Upper lobe of left lung (tissue), 6 donors: Measurements from ENCODE around the gene TPRN. TPM values are rescaled to one million over a fixed set of nuclear protein-coding genes. Genes with fewer than 3 reads are reported as not detected.

ENCODE experiments used
- ATAC-seq, 2 donors: fragments of 200-7000 bp; cut with Tn5 transposase; one replicate each; pipeline ENCODE4 v1.9.1; 2022; ENCODE audit warnings: mild to moderate bottlenecking in 2 of 2, moderate library complexity in 2 of 2; ENCODE audit not compliant: low FRiP score in 2 of 2
- DNase-seq, 2 donors: peaks; one replicate each; pipeline ENCODE4 v3.0.0-alpha.2; 2019 to 2020
- H3K27ac ChIP-seq, 4 donors: fragments of 200-600 bp; sonication (generic); one replicate each; pipeline ENCODE4 v1.5.1; 2016 to 2019
- H3K27me3 ChIP-seq, 4 donors: fragments of 200-600 bp; sonication (generic); one replicate each; pipeline ENCODE4 v1.5.1; 2017 to 2019
- H3K36me3 ChIP-seq, 4 donors: fragments of 200-600 bp; sonication (generic); one replicate each; pipeline ENCODE4 v1.5.1; 2016 to 2019
- H3K4me1 ChIP-seq, 4 donors: fragments of 200-600 bp; sonication (generic); one replicate each; pipeline ENCODE4 v1.5.1; 2018 to 2019
- H3K4me3 ChIP-seq, 4 donors: fragments of 200-600 bp; sonication (generic); one replicate each; pipeline ENCODE4 v1.5.1; 2017 to 2019; ENCODE audit warnings: mild to moderate bottlenecking in 2 of 4, moderate library complexity in 1 of 4
- H3K9me3 ChIP-seq, 4 donors: fragments of 200-600 bp; sonication (generic); one replicate each; pipeline ENCODE4 v1.5.1; 2018 to 2019
- EP300 ChIP-seq, 4 donors: sonication (generic); formaldehyde crosslinking; IDR thresholded peaks; one replicate each; pipeline ENCODE4 v1.5.1; 2017; ENCODE audit warnings: antibody characterized with exemption in 4 of 4, control low read depth in 2 of 4
- POLR2A ChIP-seq, 4 donors: fragments of 450-650 bp; IDR thresholded peaks; one replicate each; pipeline ENCODE4 v1.5.1; 2016 to 2017; ENCODE audit warnings: antibody characterized with exemption in 4 of 4, mild to moderate bottlenecking in 2 of 4
- POLR2AphosphoS5 ChIP-seq, 2 donors: sonication (generic); formaldehyde crosslinking; IDR thresholded peaks; one replicate each; pipeline ENCODE4 v1.5.1; 2017; ENCODE audit warnings: antibody characterized with exemption in 2 of 2
- WGBS, 2 donors: methylation state at CpG; one replicate each; pipeline ENCODE4 v1.1.5; 2017 to 2018; 5-methylcytosine and 5-hydroxymethylcytosine counted together
- small RNA-seq, 4 donors: library from RNA; depleted of rRNA; stranded (forward); fragments of <200 nt; gene quantifications; one replicate each; pipeline ENCODE3, GENCODE V24; 2016
- total RNA-seq, 6 donors: library from RNA; depleted of rRNA in 4 of 6; stranded (reverse); fragments of >200 nt in 4 of 6; gene quantifications; one replicate each; pipeline versions ENCODE4 v1.1.0 to v1.2.1, GENCODE V29; 2016 to 2021
- TF ChIP-seq, protein P1 (sequence below), 6 experiments: fragments of 450-650 bp in 4 of 6; fragments of 200-600 bp in 2 of 6; sonication (generic) in 2 of 6; IDR thresholded peaks; one replicate each; pipeline ENCODE4 v1.5.1; 2016 to 2019; ENCODE audit warnings: antibody characterized with exemption in 6 of 6
- donor health status: DM: no; HTN: no; CAD: no; lungs with moderate emphysema.
- donor health status: DM: no; HTN: yes; CAD: no; lungs with severe emphysema.

Gene TPRN
- total RNA-seq, 6 donors from 2014 or later, result 18.9 to 33.1 (median 27.1) TPM

DNA sequence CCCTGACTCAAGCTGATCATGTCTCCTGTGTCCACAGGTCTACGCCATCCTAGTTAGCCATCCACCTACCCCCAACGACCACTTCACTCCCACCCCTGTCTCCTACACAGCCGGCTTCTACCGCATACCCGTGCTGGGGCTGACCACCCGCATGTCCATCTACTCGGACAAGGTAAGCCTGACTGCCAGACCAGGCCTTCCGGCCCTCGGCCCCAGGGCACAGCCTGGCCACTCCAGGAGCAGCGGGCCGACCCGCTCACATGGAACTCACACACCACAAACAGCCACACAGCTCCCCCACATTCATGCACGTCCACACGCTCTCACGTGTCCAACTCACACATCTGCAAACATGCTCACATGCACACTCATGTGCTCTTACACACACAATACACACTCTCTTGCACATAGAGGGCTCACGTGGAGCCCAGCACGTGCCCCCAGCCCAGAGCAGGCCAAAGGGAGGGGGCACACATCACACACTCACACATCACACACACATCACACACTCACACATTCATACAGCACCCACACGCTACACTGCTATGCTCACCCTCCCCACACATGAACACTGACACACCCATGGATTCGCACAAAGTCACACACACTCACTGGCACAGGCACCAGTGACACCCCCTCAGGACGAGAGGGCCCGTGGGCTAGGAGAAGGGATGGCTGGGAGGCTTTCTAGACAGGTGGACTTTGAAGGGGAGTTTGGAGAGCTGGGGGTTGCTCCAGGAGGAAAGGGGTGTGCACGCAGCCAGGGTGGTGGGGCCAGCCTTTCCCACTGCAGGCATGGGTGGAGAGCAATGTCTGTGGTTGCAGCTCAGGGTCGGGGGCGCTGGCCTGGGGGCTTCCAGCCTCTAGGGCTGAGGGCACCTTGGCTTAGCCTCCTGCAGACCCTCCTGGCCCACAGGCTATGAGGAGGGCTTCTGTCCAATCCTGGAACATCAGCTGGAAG is 58.3 kb downstream of the TPRN start:
- no peaks in the 10 kb centered on the region for H3K36me3 ChIP-seq
- 77 to 83% methylated on average over 17 to 21 of the region's 24 CpGs for WGBS, 2 donors
- no peak overlapping the region for H3K4me3 ChIP-seq
- peaks cover 0 to 13% (median 5%) of the 10 kb centered on the region in 4 donors for H3K4me1 ChIP-seq
- no peak overlapping the region for H3K27ac ChIP-seq
- no peaks in the 10 kb centered on the region for H3K9me3 ChIP-seq
- TF ChIP-seq POLR2AphosphoS5 (IDR thresholded peaks at IDR 0.05), result no peak
- no peak for TF ChIP-seq POLR2A (IDR thresholded peaks at IDR 0.05)
- TF ChIP-seq EP300 (IDR thresholded peaks at IDR 0.05), result no peak
- TF ChIP-seq, protein P1, sequence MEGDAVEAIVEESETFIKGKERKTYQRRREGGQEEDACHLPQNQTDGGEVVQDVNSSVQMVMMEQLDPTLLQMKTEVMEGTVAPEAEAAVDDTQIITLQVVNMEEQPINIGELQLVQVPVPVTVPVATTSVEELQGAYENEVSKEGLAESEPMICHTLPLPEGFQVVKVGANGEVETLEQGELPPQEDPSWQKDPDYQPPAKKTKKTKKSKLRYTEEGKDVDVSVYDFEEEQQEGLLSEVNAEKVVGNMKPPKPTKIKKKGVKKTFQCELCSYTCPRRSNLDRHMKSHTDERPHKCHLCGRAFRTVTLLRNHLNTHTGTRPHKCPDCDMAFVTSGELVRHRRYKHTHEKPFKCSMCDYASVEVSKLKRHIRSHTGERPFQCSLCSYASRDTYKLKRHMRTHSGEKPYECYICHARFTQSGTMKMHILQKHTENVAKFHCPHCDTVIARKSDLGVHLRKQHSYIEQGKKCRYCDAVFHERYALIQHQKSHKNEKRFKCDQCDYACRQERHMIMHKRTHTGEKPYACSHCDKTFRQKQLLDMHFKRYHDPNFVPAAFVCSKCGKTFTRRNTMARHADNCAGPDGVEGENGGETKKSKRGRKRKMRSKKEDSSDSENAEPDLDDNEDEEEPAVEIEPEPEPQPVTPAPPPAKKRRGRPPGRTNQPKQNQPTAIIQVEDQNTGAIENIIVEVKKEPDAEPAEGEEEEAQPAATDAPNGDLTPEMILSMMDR (IDR thresholded peaks at IDR 0.05), result no peak
- ATAC-seq (peak in 1 of 2 donors; percentile 12), DNase-seq (peak in 1 of 2 donors; percentile 63)
- H3K27me3 ChIP-seq, result peaks cover 0 to 53% (median 16%) of the 10 kb centered on the region in 4 donors

Small RNA genes within 50 kb of the gene (small RNA-seq; reads per million reads assigned to genes)
- 0 reads per million in 4 donors for gene MIR3621

Other genes with a start within 250 kb of the TPRN start
- gene LCN12, start 248.5 kb downstream of the TPRN start, total RNA-seq, result 1 to 10 TPM in 4 of 6 donors, under 1 TPM in 1, not detected in 1; 0.89 to 5.2 (median 2.3) TPM
- gene PTGDS, start 223.2 kb downstream of the TPRN start, total RNA-seq, result 100 to 1,000 TPM in 5 of 6 donors, 10 to 100 TPM in 1; 31.7 to 395 (median 246) TPM
- gene LCNL1, start 217.7 kb downstream of the TPRN start, total RNA-seq, result 1 to 10 TPM in 4 of 6 donors, under 1 TPM in 1, not detected in 1; 0.61 to 6.3 (median 1.8) TPM
- gene PAXX, start 208.3 kb downstream of the TPRN start, total RNA-seq, result 100 to 1,000 TPM in 1 of 6 donors, 10 to 100 TPM in 5; 41.8 to 150 (median 52.8) TPM
- 100 to 1,000 TPM in 2 of 6 donors, 10 to 100 TPM in 4; 41.9 to 132 (median 85.2) TPM for gene CLIC3, start 204.2 kb downstream of the TPRN start, total RNA-seq
- gene ABCA2, start 172.5 kb downstream of the TPRN start, total RNA-seq, result 10 to 100 TPM; 14.7 to 49.2 (median 29.6) TPM
- 1 to 10 TPM in 4 of 6 donors, under 1 TPM in 1, not detected in 1; 0.94 to 2.3 (median 2.0) TPM for gene FUT7, start 168.7 kb downstream of the TPRN start, total RNA-seq
- gene NPDC1, start 154.6 kb downstream of the TPRN start, total RNA-seq, result 100 to 1,000 TPM in 2 of 6 donors, 10 to 100 TPM in 4; 26.7 to 199 (median 73.2) TPM
- under 1 TPM in 4 of 6 donors, not detected in 2; 0.34 to 0.98 (median 0.55) TPM for gene ENTPD2, start 146.7 kb downstream of the TPRN start, total RNA-seq
- 1 to 10 TPM in 4 of 6 donors, under 1 TPM in 2; 0.69 to 6.8 (median 1.4) TPM for gene SAPCD2, start 130.2 kb downstream of the TPRN start, total RNA-seq
- 10 to 100 TPM; 10.5 to 69.1 (median 34.0) TPM for gene UAP1L1, start 123.2 kb downstream of the TPRN start, total RNA-seq
- gene MAN1B1, start 113.8 kb downstream of the TPRN start, total RNA-seq, result 10 to 100 TPM; 38.0 to 97.4 (median 54.1) TPM
- 100 to 1,000 TPM; 108 to 394 (median 229) TPM for gene DPP7, start 86.0 kb downstream of the TPRN start, total RNA-seq
- gene GRIN1, start 61.6 kb downstream of the TPRN start, total RNA-seq, result 1 to 10 TPM in 1 of 6 donors, under 1 TPM in 2, not detected in 3; 0.17 to 2.1 (median 0.49) TPM
- 1 to 10 TPM in 3 of 6 donors, under 1 TPM in 1, not detected in 2; 0.46 to 6.3 (median 1.7) TPM for gene LRRC26, start 30.7 kb downstream of the TPRN start, total RNA-seq
- gene TMEM210, start 28.7 kb downstream of the TPRN start, total RNA-seq, result not detected
- 100 to 1,000 TPM in 1 of 6 donors, 10 to 100 TPM in 5; 31.9 to 174 (median 67.3) TPM for gene ANAPC2, start 12.2 kb downstream of the TPRN start, total RNA-seq
- 100 to 1,000 TPM in 1 of 6 donors, 10 to 100 TPM in 5; 39.8 to 110 (median 73.0) TPM for gene SSNA1, start 12.1 kb downstream of the TPRN start, total RNA-seq
- 10 to 100 TPM; 17.8 to 35.5 (median 31.1) TPM for gene TMEM203, start 4.9 kb upstream of the TPRN start, total RNA-seq
- gene NDOR1, start 5.0 kb upstream of the TPRN start, total RNA-seq, result 10 to 100 TPM in 4 of 6 donors, 1 to 10 TPM in 2; 7.7 to 54.5 (median 18.5) TPM
- gene RNF208, start 21.5 kb upstream of the TPRN start, total RNA-seq, result 10 to 100 TPM in 1 of 6 donors, 1 to 10 TPM in 5; 2.3 to 12.6 (median 4.5) TPM
- 1 to 10 TPM in 2 of 6 donors, under 1 TPM in 3, not detected in 1; 0.20 to 2.0 (median 0.97) TPM for gene CYSRT1, start 24.4 kb upstream of the TPRN start, total RNA-seq
- under 1 TPM in 3 of 6 donors, not detected in 3; 0.46 to 0.59 (median 0.57) TPM for gene RNF224, start 26.8 kb upstream of the TPRN start, total RNA-seq
- gene SLC34A3, start 30.2 kb upstream of the TPRN start, total RNA-seq, result under 1 TPM in 2 of 6 donors, not detected in 4; 0.10 to 0.17 TPM
- gene TUBB4B, start 40.5 kb upstream of the TPRN start, total RNA-seq, result 100 to 1,000 TPM; 120 to 539 (median 227) TPM
- gene STPG3, start 50.5 kb upstream of the TPRN start, total RNA-seq, result under 1 TPM in 1 of 6 donors, not detected in 5; 0.23 TPM
- gene NELFB, start 54.6 kb upstream of the TPRN start, total RNA-seq, result 10 to 100 TPM; 31.8 to 55.6 (median 49.8) TPM
- 10 to 100 TPM; 31.5 to 62.6 (median 39.2) TPM for gene TOR4A, start 77.0 kb upstream of the TPRN start, total RNA-seq
- 10 to 100 TPM in 3 of 6 donors, 1 to 10 TPM in 3; 3.1 to 26.9 (median 9.5) TPM for gene NRARP, start 101.5 kb upstream of the TPRN start, total RNA-seq
- 100 to 1,000 TPM in 1 of 6 donors, 10 to 100 TPM in 5; 12.3 to 118 (median 24.8) TPM for gene EXD3, start 222.4 kb upstream of the TPRN start, total RNA-seq
- gene NOXA1, start 222.7 kb upstream of the TPRN start, total RNA-seq, result 10 to 100 TPM in 3 of 6 donors, 1 to 10 TPM in 3; 3.3 to 34.6 (median 11.7) TPM
- gene ENTPD8, start 240.6 kb upstream of the TPRN start, total RNA-seq, result under 1 TPM in 2 of 6 donors, not detected in 4; 0.15 to 0.17 TPM